GM12874 (cell line): ENCODE data around the gene PACRGL.

ENCODE experiments used
- TF ChIP-seq, protein P1 (sequence below): IDR thresholded peaks from 2 replicates; pipeline ENCODE4 v1.5.1; 2011; ENCODE audit warnings: low read depth, mild to moderate bottlenecking, control low read depth, low read length, moderate library complexity; ENCODE audit not compliant: insufficient read depth

PACRGL gene

DNA sequence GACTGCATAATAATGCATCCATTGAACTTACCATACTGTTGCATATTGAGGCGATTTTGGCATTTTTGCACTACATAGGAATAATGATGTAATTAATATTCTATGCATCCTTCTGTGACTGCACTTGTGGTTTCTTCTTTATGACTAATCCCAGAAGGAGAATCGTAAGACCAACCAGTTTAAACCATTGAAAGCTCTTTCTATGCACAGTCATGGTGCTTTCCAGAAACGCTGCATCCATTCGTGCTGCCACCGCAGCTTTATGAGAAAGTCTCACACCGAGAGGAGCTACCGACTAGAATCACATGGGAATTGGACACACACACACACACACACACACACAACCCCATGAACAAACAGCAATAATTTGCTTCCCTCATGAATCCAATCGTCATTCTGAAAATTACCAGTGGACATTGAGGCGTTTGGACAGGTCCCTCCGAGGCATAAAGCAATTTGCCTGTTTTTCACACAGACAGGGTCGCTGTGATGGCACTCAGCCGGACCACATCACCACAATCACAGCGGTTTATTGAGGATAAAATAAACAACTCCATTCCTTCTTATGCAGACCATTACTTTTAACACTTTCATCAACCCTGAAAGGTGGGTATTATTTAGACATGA, 64.2 kb downstream of the PACRGL start:
- TF ChIP-seq, protein P1, sequence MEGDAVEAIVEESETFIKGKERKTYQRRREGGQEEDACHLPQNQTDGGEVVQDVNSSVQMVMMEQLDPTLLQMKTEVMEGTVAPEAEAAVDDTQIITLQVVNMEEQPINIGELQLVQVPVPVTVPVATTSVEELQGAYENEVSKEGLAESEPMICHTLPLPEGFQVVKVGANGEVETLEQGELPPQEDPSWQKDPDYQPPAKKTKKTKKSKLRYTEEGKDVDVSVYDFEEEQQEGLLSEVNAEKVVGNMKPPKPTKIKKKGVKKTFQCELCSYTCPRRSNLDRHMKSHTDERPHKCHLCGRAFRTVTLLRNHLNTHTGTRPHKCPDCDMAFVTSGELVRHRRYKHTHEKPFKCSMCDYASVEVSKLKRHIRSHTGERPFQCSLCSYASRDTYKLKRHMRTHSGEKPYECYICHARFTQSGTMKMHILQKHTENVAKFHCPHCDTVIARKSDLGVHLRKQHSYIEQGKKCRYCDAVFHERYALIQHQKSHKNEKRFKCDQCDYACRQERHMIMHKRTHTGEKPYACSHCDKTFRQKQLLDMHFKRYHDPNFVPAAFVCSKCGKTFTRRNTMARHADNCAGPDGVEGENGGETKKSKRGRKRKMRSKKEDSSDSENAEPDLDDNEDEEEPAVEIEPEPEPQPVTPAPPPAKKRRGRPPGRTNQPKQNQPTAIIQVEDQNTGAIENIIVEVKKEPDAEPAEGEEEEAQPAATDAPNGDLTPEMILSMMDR, result no peak

DNA sequence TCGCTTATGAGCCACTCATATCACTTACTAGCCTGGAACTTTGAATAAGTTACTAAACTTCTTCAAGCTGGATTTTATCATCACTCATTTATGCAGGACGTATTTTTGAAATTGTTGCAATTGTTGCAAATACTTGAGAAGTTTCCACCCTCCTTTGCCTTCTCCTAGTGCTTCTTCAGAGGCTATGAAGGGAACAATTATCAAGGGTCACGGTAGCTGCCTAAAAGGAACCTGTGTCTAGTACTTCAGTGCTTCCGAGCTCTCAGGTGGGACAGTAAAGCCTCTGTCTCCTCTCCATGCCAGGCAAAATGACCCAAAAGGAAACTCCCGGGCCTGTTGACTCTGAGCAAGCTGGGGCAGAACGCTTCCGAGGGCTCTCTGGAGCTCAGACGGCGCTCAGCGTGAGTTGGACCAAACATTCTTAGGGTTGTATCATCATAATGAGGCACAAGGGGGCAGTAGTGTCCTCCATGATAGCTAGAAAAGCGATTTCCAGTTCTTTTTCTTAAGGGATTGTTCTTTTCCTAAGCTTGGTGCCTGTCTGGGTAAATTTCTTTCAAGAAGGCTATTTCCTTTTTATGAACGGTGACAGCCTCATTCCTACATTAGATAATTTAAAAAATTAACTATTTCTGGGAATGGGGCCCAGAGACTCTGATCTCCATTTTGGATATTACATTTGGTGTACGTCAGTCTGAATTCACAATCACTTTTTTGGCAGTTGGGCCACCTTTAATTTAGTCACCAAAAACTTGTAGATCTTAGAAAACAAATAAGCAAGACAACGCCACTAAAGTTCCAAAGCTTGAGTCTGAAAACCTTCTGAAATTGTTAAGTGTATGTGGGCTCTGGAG, 73.1 kb downstream of the PACRGL start:
- TF ChIP-seq, protein P1, result peak; percentile 51

DNA sequence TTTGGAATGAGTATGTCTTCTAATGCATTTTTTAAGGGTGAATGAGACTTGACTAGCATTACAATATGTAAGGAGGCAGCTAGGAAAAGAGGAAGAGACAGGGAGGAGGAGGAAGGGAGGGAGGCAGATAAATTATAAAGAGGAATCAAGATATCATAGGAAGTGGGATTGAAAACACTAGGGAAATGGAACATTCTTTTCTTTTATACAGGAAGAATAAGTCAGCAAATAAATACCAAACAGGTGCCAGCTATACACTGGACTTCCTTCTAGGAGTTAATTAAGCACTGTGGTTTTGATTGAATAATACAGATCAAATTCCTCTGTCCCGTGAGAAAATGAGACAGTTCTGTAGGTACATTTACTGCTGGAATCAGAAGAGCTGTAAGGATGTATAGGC, 78.6 kb downstream of the PACRGL start:
- TF ChIP-seq, protein P1, result no peak

DNA sequence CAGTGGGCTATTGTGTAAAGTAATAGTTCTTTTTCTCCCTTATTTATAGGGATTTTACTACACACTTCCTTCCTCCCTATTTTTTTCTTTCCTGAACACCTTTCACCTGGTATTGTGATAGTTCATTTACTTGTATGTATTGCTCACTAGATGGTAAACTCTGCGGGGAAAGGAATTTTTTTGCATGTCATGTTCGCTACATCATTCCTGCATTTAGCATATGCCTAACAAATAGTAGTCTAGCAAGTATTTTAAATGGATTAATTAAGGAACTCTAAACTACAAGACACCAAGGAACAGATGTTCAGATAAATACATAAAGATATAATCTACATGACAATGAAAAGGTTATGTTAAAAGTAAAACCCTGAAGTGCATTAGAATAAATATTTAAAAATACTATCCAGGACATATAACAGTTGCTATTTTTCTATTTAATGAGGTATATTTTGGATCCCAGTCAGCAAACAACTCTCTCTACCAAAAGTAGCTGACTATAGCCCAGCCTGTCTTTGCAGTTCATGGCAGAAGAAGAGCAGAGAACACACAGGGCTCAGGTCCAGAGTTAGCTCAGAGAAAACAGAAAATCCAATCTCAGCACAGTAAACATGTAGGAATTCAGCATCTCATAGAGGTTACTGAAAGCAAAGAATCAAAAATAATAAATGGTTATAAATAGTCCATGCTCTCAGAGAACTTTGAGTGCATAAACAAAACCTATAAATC, 87.8 kb downstream of the PACRGL start:
- TF ChIP-seq, protein P1, result no peak
